Measurements from ENCODE around the gene SLC25A44.

- TF ChIP-seq EP300 (IDR thresholded peaks at IDR 0.05), result no peak
- TF ChIP-seq, protein P1, sequence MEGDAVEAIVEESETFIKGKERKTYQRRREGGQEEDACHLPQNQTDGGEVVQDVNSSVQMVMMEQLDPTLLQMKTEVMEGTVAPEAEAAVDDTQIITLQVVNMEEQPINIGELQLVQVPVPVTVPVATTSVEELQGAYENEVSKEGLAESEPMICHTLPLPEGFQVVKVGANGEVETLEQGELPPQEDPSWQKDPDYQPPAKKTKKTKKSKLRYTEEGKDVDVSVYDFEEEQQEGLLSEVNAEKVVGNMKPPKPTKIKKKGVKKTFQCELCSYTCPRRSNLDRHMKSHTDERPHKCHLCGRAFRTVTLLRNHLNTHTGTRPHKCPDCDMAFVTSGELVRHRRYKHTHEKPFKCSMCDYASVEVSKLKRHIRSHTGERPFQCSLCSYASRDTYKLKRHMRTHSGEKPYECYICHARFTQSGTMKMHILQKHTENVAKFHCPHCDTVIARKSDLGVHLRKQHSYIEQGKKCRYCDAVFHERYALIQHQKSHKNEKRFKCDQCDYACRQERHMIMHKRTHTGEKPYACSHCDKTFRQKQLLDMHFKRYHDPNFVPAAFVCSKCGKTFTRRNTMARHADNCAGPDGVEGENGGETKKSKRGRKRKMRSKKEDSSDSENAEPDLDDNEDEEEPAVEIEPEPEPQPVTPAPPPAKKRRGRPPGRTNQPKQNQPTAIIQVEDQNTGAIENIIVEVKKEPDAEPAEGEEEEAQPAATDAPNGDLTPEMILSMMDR (IDR thresholded peaks at IDR 0.05), result no peak
Observed at GRCh38 chr1:156200044-156200443, 6.1 kb downstream of the SLC25A44 start.
